Hepatocyte (in vitro differentiated cells): ENCODE results near the gene MAP4K3.

ENCODE experiments used
- EZH2 ChIP-seq: fragments of 200-600 bp; sonication (generic); IDR thresholded peaks from 2 replicates; pipeline ENCODE4 v1.6.1; 2016; ENCODE audit warnings: antibody characterized with exemption, mild to moderate bottlenecking, borderline replicate concordance
- EZH2phosphoT487 ChIP-seq: fragments of 200-600 bp; sonication (generic); IDR thresholded peaks from one replicate; pipeline ENCODE4 v1.6.1; 2018; ENCODE audit warnings: antibody characterized with exemption, mild to moderate bottlenecking, low read depth, moderate library complexity; ENCODE audit not compliant: unreplicated experiment, severe bottlenecking
- TF ChIP-seq, protein P1 (sequence below): fragments of 200-600 bp; sonication (generic); IDR thresholded peaks from 2 replicates; pipeline ENCODE4 v1.5.1; 2016; ENCODE audit warnings: antibody characterized with exemption, mild to moderate bottlenecking; ENCODE audit not compliant: poor library complexity

DNA sequence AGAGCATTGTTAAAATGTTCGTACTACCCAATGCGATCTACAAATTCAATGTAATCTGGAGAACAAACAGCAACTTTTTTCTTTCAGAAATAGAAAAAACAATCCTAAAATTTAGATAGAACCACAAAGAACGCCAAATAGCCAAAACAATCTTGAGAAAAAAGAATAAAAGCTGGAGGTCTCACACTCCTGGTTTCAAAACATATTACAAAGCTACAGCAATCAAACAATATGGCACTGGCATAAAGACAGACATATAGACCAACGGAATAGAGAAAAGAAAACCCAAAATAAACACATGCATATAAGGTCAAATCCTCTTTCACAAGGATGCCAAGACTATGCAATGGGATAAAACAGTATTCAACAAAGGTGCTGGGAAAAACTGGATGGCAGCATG lies 74.5 kb downstream of the MAP4K3 start:
- TF ChIP-seq, protein P1, sequence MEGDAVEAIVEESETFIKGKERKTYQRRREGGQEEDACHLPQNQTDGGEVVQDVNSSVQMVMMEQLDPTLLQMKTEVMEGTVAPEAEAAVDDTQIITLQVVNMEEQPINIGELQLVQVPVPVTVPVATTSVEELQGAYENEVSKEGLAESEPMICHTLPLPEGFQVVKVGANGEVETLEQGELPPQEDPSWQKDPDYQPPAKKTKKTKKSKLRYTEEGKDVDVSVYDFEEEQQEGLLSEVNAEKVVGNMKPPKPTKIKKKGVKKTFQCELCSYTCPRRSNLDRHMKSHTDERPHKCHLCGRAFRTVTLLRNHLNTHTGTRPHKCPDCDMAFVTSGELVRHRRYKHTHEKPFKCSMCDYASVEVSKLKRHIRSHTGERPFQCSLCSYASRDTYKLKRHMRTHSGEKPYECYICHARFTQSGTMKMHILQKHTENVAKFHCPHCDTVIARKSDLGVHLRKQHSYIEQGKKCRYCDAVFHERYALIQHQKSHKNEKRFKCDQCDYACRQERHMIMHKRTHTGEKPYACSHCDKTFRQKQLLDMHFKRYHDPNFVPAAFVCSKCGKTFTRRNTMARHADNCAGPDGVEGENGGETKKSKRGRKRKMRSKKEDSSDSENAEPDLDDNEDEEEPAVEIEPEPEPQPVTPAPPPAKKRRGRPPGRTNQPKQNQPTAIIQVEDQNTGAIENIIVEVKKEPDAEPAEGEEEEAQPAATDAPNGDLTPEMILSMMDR: no peak
- TF ChIP-seq EZH2phosphoT487 (no peak), EZH2 (no peak)
